GM21528 (cell line): ENCODE measurements around the gene VAPA.
"Not testable (repeated sequence)": the region's sequence is repeated elsewhere in the genome, so short reads cannot be mapped to it uniquely, and the experiment has no call there.

Experiments used
- ATAC-seq: cut with Tn5 transposase; IDR thresholded peaks from one replicate; pipeline ENCODE4 v1.9.1; 2021; ENCODE audit warnings: mild to moderate bottlenecking, moderate library complexity; ENCODE audit not compliant: unreplicated experiment, low FRiP score

The VAPA gene

DNA sequence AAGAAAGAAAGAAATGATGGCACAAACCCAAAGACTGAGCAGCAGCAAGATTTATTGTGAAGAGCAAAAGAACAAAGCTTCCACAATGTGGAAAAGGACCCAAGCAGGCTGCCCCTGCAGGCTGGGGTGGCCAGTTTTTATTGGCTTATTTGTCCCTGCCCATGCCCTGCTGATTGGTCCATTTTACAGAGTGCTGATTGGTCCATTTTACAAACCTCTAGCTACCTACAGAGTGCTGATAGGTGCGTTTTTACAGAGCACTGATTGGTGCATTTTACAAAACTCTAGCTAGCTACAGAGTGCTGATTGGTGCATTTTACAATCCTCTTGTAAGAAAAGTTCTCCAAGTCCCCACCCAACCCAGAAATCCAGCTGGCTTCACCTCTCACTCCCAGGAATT lies 1.5 kb upstream of the VAPA start:
- not testable (repeated sequence) for ATAC-seq

DNA sequence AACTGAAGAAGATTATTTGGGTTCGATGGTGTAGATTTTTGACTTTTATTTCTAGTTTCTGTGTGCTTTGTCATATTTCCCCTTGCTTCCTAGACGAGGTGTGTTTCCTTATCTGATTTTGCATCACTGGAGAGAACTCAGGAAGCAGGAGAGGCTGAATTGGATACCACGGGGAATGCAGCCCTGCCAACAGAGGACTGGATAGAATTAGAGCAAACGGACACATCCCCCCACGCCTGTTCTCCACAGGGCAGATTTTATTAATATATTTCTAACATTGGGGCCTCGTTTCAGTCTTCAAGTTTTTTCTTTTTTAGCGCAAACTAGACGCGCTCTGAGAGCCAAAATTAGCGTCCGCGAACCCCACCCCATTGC lies 678 bp upstream of the VAPA start:
- ATAC-seq: peak; percentile 0

GRCh38 chr18:9914334-9914583 lies 443 bp downstream of the VAPA start:
- peak; percentile 31 for ATAC-seq

DNA sequence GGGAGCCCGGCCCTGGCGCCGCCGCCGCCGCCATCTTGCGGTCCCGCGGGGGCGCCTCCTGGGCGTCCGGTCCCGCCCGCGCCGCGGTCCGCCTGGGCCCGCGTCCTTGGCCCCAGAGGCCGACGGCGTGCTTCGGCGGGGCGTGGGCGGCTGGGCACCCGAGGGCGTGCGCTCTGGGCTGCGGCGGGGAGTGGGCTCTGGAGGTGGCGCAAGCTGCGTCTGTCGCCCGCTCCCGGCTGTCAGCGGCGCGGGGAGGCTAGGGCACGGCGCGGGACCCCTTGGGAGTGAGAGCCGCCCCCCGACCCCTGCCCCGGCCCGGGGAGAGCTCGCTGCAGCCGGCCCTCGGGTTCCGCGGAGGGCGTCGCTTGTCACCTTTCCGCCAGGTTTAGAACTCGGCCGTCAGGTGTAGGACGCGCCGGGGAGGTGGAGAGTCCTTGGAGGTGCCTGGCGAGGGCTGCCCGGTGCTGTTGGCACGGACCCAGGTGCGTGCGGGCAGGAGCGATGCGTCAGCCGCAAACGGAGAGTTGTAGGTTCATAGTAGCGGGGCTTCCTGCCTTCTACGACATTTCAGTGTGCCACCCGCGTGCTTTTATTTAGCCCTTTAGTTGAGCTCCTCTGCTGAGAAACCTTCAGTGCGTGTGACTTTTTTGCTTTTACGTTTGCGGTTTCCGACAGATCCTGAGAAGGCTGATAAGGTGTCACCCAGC lies 921 bp downstream of the VAPA start:
- ATAC-seq: peak; percentile 15

- ATAC-seq: no peak
These were observed 1.7 kb downstream of the VAPA start for GRCh38 chr18:9915291-9916076.

GRCh38 chr18:9916077-9916639 lies 2.3 kb downstream of the VAPA start:
- no peak for ATAC-seq

- no peak for ATAC-seq
These were observed 3.0 kb downstream of the VAPA start for GRCh38 chr18:9916808-9917207.

GRCh38 chr18:9918016-9918680 lies 4.3 kb downstream of the VAPA start:
- ATAC-seq: no peak

DNA sequence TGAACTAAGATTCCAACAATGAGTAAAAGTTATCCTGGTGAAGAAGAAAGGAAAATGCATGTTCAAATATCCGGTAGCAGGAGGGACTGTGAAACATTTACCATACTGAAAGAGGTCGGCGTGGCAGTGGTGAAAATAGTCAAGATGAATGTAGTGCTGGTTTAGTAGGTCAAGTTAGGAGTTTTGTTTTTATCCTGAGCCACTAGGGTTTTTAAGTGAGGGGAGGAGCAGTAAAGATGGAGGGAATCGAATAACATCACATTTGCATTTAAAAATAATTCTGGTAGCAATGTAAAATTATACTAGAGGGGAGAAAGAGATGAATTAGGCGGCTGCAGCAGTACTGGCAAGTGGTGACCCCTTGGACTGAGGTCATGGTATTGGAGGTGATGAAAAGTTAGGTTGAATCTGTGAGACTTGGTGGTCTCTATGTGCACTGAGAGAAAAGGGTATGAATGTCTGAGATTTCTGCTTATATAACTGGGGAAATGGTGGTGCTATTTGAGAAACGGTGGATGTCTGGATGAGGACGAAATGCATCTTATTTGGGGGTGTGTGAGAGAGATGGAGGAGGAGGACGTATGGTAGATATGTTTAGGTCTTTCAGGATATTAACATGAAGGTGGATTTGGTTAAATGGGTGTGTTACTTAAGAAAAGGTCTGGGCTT lies 5.9 kb downstream of the VAPA start:
- ATAC-seq: no peak

DNA sequence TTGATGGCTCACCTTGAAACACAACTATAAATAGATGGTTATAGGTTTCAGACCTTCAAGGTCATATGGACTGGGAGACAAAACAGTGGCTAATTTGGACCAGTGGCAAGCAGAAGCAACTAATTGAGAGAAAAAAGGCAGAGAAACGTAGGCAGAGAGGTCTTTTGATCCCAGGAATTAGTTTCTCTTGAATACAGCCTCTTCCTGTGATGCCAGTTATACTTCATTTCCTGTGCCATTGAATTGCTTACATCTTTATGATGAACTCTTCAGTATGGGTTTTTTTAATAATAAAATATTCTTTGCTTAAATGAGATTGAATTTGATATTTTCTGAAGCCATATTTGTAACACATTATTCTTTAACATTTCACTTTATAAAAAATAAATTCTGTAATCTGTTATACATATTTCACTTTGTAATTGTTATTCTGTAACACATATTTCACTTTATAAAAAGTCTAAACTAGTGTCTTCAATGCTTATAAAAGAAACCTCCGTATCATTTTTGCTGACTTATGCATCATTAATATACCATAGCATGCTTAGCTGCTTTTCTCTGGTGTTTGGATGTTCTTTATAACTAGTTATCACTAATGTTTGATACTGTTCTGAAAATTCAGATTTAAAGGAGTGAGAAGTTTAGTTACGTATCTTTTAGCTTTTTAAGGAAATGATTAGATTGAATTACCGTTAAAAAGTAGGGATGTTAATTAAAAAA lies 8.9 kb downstream of the VAPA start:
- ATAC-seq: no peak

GRCh38 chr18:9924371-9924943 lies 10.6 kb downstream of the VAPA start:
- no peak for ATAC-seq

DNA sequence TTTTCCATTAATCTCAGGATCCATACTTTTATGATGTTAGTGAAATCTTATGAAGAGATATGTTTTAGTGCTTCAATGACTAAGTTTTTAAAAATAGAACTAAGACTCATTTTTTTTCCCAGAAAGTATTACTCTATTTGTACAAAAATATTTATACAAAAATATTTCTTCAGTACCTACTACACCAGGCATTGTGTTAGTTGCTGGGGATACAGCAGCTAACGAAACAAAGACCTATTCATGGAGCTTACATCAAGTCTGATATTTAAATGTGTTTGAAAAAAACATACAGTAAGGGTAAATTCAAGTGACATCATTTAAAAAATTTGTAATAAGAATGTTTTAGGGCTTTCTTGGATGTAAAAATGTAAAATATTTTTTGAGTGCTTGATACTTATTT lies 11.6 kb downstream of the VAPA start:
- no peak for ATAC-seq

DNA sequence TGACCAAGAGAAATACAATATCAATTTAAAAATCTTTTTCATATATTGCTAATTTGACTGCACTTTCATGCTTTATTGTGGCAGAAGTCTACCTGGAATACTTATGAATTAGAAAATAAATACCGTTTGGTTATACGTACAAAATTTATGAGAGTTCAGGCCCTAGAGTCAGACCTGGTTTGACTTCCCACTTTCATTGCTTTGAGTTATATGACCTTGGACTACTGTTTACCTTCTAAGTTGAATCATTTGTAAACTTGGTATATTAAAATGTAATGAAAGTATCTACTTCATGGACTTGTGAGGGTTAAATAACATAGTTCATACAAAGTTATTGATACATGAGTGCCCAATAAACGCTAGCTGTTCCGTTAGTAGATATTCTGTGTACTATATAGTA lies 12.0 kb downstream of the VAPA start:
- ATAC-seq: no peak

GRCh38 chr18:9926223-9926894 lies 12.5 kb downstream of the VAPA start:
- no peak for ATAC-seq

GRCh38 chr18:9926977-9927376 lies 13.2 kb downstream of the VAPA start:
- ATAC-seq: no peak

GRCh38 chr18:9927392-9928063 lies 13.7 kb downstream of the VAPA start:
- ATAC-seq: no peak

GRCh38 chr18:9928646-9929259 lies 14.9 kb downstream of the VAPA start:
- no peak for ATAC-seq

- no peak for ATAC-seq
These were observed 16.6 kb downstream of the VAPA start for GRCh38 chr18:9930299-9930884.
